ENCODE data around the gene NDUFA7. TPM values are rescaled to one million over a fixed set of nuclear protein-coding genes. Genes with fewer than 3 reads are reported as not detected.

The NDUFA7 gene
- total and polyA plus RNA-seq, 2 of the 13 experiments (the other 11 are each of a cell fraction or from before 2014, with no cell fraction given), result 64.5 to 71.5 TPM

GRCh38 chr19:8355631-8356402 is 34.6 kb upstream of the NDUFA7 start:
- no peaks in the 10 kb centered on the region for H4K20me1 ChIP-seq (ENCODE audit: insufficient read depth, low read length)
- peaks cover 71% of the 10 kb centered on the region for H3K4me1 ChIP-seq (ENCODE audit: insufficient read depth, low read length)
- H3K36me3 ChIP-seq (replicated peaks in 1 of 2; ENCODE audit: control insufficient read depth in 1 of 2, insufficient read depth in 2 of 2, low read length in 2 of 2), result no peaks in the 10 kb centered on the region
- in situ Hi-C loops (cut with HindIII; ENCODE audit: extremely low pct_ligation_motif_present, low pct_unique_long_range_greater_than_20kb), result no loop called here
- intact Hi-C loops (cut with micrococcal nuclease; ENCODE audit: unreplicated experiment), result loop anchor here (1.0 to 10.0 kb wide), 2 partner anchors 18 to 89 kb away; partner anchors contain the start of gene HNRNPM
- WGBS (ENCODE audit: low lambda C conversion rate), result 40% methylated on average over 6 of the region's 6 CpGs
- ChIA-PET CTCF (ENCODE audit: low intra/inter-chr PET ratio, low total read pairs) (interaction anchor here (1.2 to 4.7 kb wide), 3 partner anchors 18 to 41 kb away, joined by 3 to 42 read pairs (median 35); no protein-coding TSS in a partner anchor), POLR2A (interaction anchor here (1.0 to 2.7 kb wide), 12 partner anchors 8 to 158 kb away, joined by 3 to 21 read pairs (median 6); partner anchors contain the start of genes ANGPTL4, MARCHF2, NDUFA7 and RAB11B)
- H3K27ac ChIP-seq (ENCODE audit: extremely low read length, insufficient read depth, low read length), result peak overlapping the region; percentile 17
- FAIRE-seq, result peak; percentile 88
- H3K79me2 ChIP-seq (ENCODE audit: insufficient read depth, low read length), result no peaks in the 10 kb centered on the region
- H3K4me3 ChIP-seq (replicated peaks in 1 of 3; ENCODE audit: insufficient read depth in 1 of 3, low read depth in 2 of 3, low read length in 3 of 3), result no peak overlapping the region; a peak in 1 of 6 replicates
- no peaks in the 10 kb centered on the region for H3K9me3 ChIP-seq (ENCODE audit: low read length)
- BruUV-seq (replicated peaks), result no TSS peak
- H2AFZ ChIP-seq (ENCODE audit: low read length), result no peak overlapping the region
- peak overlapping the region; percentile 54 for H3K9ac ChIP-seq (ENCODE audit: insufficient read depth, low read depth, low read length)
- peak overlapping the region; percentile 52 for H3K4me2 ChIP-seq (ENCODE audit: low read depth, low read length)
- peak; percentile 72 for DNase-seq (ENCODE audit: low spot score)
- H3K27me3 ChIP-seq (ENCODE audit: control insufficient read depth in 1 of 2, insufficient read depth in 2 of 2, low read length in 2 of 2), result no peaks in the 10 kb centered on the region
- ATAC-seq, result peak; percentile 59
- TF ChIP-seq ZNF335 (CRISPR knock-in tag; IDR thresholded peaks at IDR 0.05) (peak; percentile 79; the same call in 1 of the 2 replicates), PBX3 (CRISPR knock-in tag; IDR thresholded peaks at IDR 0.05; ENCODE audit: borderline replicate concordance) (no peak), CREM (IDR thresholded peaks at IDR 0.05) (no peak), CREM (CRISPR knock-in tag; IDR thresholded peaks at IDR 0.05) (no peak), ZNF362 (CRISPR knock-in tag; IDR thresholded peaks at IDR 0.05; ENCODE audit: borderline replicate concordance) (peak; percentile 32; the same call in 1 of the 2 replicates), AKAP8 (CRISPR knock-in tag; IDR thresholded peaks at IDR 0.05) (no peak), ARID3A (IDR thresholded peaks at IDR 0.05; ENCODE audit: low read depth, low read length) (no peak), CBX5 (CRISPR knock-in tag; IDR thresholded peaks at IDR 0.05; ENCODE audit: borderline replicate concordance) (peak; percentile 41; the same call in 1 of the 2 replicates), ZNF616 (CRISPR knock-in tag; IDR thresholded peaks at IDR 0.05; ENCODE audit: low read depth) (no peak), HINFP (CRISPR knock-in tag; IDR thresholded peaks at IDR 0.05; ENCODE audit: low read depth) (no peak), PITX1 (CRISPR knock-in tag; IDR thresholded peaks at IDR 0.05) (no peak), RCOR2 (CRISPR knock-in tag; IDR thresholded peaks at IDR 0.05) (peak; percentile 79; the same call in 1 of the 2 replicates)
- TF ChIP-seq, protein P1, sequence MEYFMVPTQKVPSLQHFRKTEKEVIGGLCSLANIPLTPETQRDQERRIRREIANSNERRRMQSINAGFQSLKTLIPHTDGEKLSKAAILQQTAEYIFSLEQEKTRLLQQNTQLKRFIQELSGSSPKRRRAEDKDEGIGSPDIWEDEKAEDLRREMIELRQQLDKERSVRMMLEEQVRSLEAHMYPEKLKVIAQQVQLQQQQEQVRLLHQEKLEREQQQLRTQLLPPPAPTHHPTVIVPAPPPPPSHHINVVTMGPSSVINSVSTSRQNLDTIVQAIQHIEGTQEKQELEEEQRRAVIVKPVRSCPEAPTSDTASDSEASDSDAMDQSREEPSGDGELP (IDR thresholded peaks at IDR 0.05; ENCODE audit: borderline replicate concordance, low read depth), result peak; percentile 37; the same call in 1 of the 2 replicates
- TF ChIP-seq, protein P2, sequence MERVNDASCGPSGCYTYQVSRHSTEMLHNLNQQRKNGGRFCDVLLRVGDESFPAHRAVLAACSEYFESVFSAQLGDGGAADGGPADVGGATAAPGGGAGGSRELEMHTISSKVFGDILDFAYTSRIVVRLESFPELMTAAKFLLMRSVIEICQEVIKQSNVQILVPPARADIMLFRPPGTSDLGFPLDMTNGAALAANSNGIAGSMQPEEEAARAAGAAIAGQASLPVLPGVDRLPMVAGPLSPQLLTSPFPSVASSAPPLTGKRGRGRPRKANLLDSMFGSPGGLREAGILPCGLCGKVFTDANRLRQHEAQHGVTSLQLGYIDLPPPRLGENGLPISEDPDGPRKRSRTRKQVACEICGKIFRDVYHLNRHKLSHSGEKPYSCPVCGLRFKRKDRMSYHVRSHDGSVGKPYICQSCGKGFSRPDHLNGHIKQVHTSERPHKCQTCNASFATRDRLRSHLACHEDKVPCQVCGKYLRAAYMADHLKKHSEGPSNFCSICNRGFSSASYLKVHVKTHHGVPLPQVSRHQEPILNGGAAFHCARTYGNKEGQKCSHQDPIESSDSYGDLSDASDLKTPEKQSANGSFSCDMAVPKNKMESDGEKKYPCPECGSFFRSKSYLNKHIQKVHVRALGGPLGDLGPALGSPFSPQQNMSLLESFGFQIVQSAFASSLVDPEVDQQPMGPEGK (CRISPR knock-in tag; IDR thresholded peaks at IDR 0.05), result peak; percentile 51

All from HepG2 (cell line).